GM06990 (cell line): ENCODE results near the gene CANX.

Source experiments
- DNase-seq: peaks from one replicate; pipeline ENCODE4 v3.0.0-alpha.2; 2011; ENCODE audit not compliant: insufficient read length; ENCODE audit errors: extremely low read depth
- H3K27me3 ChIP-seq: replicated peaks from 2 replicates; pipeline ENCODE4 v1.6.0; 2011; ENCODE audit warnings: low read length; ENCODE audit not compliant: control insufficient read depth, insufficient read depth
- H3K36me3 ChIP-seq: 2 replicates; pipeline ENCODE4 v1.5.1; 2011; ENCODE audit warnings: low read length; ENCODE audit not compliant: control insufficient read depth, insufficient read depth
- H3K4me3 ChIP-seq: replicated peaks from 2 replicates; pipeline ENCODE4 v1.5.1; 2011; ENCODE audit warnings: low read depth, mild to moderate bottlenecking, control low read depth, low read length
- TF ChIP-seq, protein P1 (sequence below): IDR thresholded peaks from 2 replicates; pipeline ENCODE4 v1.5.1; 2011; ENCODE audit warnings: low read length, control low read depth, mild to moderate bottlenecking, inconsistent platforms; ENCODE audit not compliant: insufficient read depth, poor library complexity, severe bottlenecking

Gene CANX

GRCh38 chr5:179759581-179760551, 61.1 kb downstream of the CANX start:
- no peaks in the 10 kb centered on the region for H3K36me3 ChIP-seq
- DNase-seq = peak; percentile 54
- TF ChIP-seq, protein P1, sequence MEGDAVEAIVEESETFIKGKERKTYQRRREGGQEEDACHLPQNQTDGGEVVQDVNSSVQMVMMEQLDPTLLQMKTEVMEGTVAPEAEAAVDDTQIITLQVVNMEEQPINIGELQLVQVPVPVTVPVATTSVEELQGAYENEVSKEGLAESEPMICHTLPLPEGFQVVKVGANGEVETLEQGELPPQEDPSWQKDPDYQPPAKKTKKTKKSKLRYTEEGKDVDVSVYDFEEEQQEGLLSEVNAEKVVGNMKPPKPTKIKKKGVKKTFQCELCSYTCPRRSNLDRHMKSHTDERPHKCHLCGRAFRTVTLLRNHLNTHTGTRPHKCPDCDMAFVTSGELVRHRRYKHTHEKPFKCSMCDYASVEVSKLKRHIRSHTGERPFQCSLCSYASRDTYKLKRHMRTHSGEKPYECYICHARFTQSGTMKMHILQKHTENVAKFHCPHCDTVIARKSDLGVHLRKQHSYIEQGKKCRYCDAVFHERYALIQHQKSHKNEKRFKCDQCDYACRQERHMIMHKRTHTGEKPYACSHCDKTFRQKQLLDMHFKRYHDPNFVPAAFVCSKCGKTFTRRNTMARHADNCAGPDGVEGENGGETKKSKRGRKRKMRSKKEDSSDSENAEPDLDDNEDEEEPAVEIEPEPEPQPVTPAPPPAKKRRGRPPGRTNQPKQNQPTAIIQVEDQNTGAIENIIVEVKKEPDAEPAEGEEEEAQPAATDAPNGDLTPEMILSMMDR = no peak
- H3K27me3 ChIP-seq = no peaks in the 10 kb centered on the region
- 0 out of 2 replicates have a peak overlapping the region, but pooled peaks have one; percentile 1 for H3K4me3 ChIP-seq

DNA sequence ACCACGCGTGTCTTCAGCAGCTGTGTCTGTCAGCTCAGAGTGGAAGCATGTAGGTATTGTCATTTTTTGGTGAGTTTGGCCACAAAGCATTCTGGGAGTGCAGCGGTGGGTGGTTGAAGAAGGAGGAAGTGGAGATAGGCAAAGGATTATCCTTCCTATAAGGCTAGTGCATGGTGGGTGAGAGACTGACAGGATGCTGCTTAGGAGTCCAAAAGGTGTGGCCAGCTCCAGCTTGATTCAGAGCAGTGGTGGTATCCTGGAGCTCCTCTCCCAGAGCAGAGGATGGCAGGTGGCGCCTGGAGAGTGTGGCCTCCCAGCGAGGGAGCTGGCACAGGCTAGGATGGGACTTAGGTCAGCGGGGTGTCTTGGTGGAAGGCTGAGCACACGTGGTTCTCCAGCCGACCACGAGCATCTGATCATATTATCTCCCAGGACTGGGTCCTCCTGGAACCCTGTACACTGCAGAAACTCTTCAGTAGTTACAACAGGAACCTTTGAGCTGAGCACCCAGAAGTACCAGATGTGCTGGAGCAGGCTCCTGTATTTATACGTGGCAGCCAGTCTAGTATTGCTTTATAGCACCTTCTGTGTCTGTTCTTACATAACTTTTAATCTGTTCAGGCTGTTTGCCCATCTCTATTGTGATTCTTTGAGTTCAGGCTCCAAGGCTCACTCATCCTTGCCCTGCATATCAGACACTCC, 63.5 kb downstream of the CANX start:
- H3K36me3 ChIP-seq = peaks cover 16% of the 10 kb centered on the region
- no peak overlapping the region for H3K4me3 ChIP-seq
- TF ChIP-seq, protein P1 = no peak
- H3K27me3 ChIP-seq = no peaks in the 10 kb centered on the region
- peak; percentile 21 for DNase-seq

DNA sequence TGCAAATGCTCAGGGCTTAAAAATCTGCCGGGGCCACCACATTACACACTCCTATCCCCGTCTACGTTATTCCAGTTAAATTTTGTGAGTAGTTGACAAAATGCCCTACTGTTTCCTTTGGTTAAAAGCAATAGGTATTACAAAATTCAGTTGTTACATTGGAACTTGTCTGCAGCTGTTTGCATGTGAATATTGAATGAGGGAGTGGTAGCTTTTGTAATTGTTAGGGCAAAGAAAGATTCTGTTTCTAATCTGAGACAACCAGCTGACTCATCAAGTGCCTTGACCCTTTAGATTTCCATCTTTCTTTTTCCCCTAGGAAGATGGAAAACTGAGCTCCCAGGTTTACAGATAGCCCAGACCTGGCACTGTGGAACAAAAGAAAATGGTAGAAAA, 64.0 kb downstream of the CANX start:
- TF ChIP-seq, protein P1 = no peak
- Histone ChIP-seq H3K36me3 (peaks cover 16% of the 10 kb centered on the region), H3K4me3 (no peak overlapping the region), H3K27me3 (no peaks in the 10 kb centered on the region)
- DNase-seq = no peak

- DNase-seq = no peak
- no peak overlapping the region for H3K4me3 ChIP-seq
- H3K36me3 ChIP-seq = peaks cover 16% of the 10 kb centered on the region
- H3K27me3 ChIP-seq = no peaks in the 10 kb centered on the region
- TF ChIP-seq, protein P1 = peak; percentile 86
These were observed 64.6 kb downstream of the CANX start for GRCh38 chr5:179763215-179763945.

GRCh38 chr5:179764056-179764455, 65.3 kb downstream of the CANX start:
- no peak overlapping the region for H3K4me3 ChIP-seq
- no peak for DNase-seq
- TF ChIP-seq, protein P1 = no peak
- H3K27me3 ChIP-seq = no peaks in the 10 kb centered on the region
- H3K36me3 ChIP-seq = peaks cover 22% of the 10 kb centered on the region
